Measurements from ENCODE around the gene MED26.
"Not testable (repeated sequence)": the region's sequence is repeated elsewhere in the genome, so short reads cannot be mapped to it uniquely, and the experiment has no call there.

Gene MED26

GRCh38 chr19:16671652-16672274 lies 43.8 kb upstream of the MED26 start:
- H3K4me1 ChIP-seq (ENCODE audit: control insufficient read depth in 1 of 2, insufficient read depth in 1 of 2, low read depth in 1 of 2, low read length in 1 of 2) = peaks cover 52 to 53% of the 10 kb centered on the region in 2 experiments
- H3K27ac ChIP-seq = peak overlapping the region; percentile 90
- H3K4me3 ChIP-seq (ENCODE audit: low read depth in 1 of 2, low read length in 1 of 2) = no peak overlapping the region
- peaks cover 4% of the 10 kb centered on the region for H3K36me3 ChIP-seq
- H3K27me3 ChIP-seq = no peaks in the 10 kb centered on the region
- no peaks in the 10 kb centered on the region for H3K9me3 ChIP-seq
- no peak for TF ChIP-seq CTCF (IDR thresholded peaks at IDR 0.05)

GRCh38 chr19:16670291-16670690 lies 42.3 kb upstream of the MED26 start:
- H3K27ac ChIP-seq = no peak overlapping the region

GRCh38 chr19:16668702-16669101 lies 40.7 kb upstream of the MED26 start:
- H3K27me3 ChIP-seq; H3K4me3 ChIP-seq (ENCODE audit: low read depth in 1 of 2, low read length in 1 of 2); H3K27ac ChIP-seq; H3K36me3 ChIP-seq; H3K9me3 ChIP-seq: not testable (repeated sequence)
- peaks cover 33 to 38% of the 10 kb centered on the region in 2 experiments for H3K4me1 ChIP-seq (ENCODE audit: control insufficient read depth in 1 of 2, insufficient read depth in 1 of 2, low read depth in 1 of 2, low read length in 1 of 2)

More at GRCh38 chr19:16670291-16670690, 42.3 kb upstream of the MED26 start:
- no peak for TF ChIP-seq CTCF (IDR thresholded peaks at IDR 0.05)
- Histone ChIP-seq H3K9me3 (no peaks in the 10 kb centered on the region), H3K36me3 (peaks cover 4% of the 10 kb centered on the region), H3K4me1 (ENCODE audit: control insufficient read depth in 1 of 2, insufficient read depth in 1 of 2, low read depth in 1 of 2, low read length in 1 of 2) (peaks cover 39 to 40% of the 10 kb centered on the region in 2 experiments), H3K27me3 (no peaks in the 10 kb centered on the region), H3K4me3 (ENCODE audit: low read depth in 1 of 2, low read length in 1 of 2) (no peak overlapping the region)

GRCh38 chr19:16668176-16668575 lies 40.2 kb upstream of the MED26 start:
- H3K4me3 ChIP-seq (ENCODE audit: low read depth in 1 of 2, low read length in 1 of 2) = no peak overlapping the region
- H3K4me1 ChIP-seq (ENCODE audit: control insufficient read depth in 1 of 2, insufficient read depth in 1 of 2, low read depth in 1 of 2, low read length in 1 of 2) = peaks cover 33 to 38% of the 10 kb centered on the region in 2 experiments
- no peaks in the 10 kb centered on the region for H3K9me3 ChIP-seq
- peaks cover 4% of the 10 kb centered on the region for H3K36me3 ChIP-seq
- TF ChIP-seq CTCF (IDR thresholded peaks at IDR 0.05) = no peak
- H3K27me3 ChIP-seq = no peaks in the 10 kb centered on the region
- no peak overlapping the region for H3K27ac ChIP-seq

- no peak for TF ChIP-seq CTCF (IDR thresholded peaks at IDR 0.05)
- Histone ChIP-seq H3K27me3 (no peaks in the 10 kb centered on the region), H3K4me1 (ENCODE audit: control insufficient read depth in 1 of 2, insufficient read depth in 1 of 2, low read depth in 1 of 2, low read length in 1 of 2) (peaks cover 51 to 59% of the 10 kb centered on the region in 2 experiments), H3K4me3 (ENCODE audit: low read depth in 1 of 2, low read length in 1 of 2) (peak overlapping the region; percentile 96 to 99), H3K9me3 (no peaks in the 10 kb centered on the region), H3K36me3 (peaks cover 22% of the 10 kb centered on the region), H3K27ac (peak overlapping the region; percentile 95)
Observed at GRCh38 chr19:16661480-16662034, 33.6 kb upstream of the MED26 start.

GRCh38 chr19:16660763-16661479 lies 32.9 kb upstream of the MED26 start, which contains the start of gene TMEM38A:
TMEM38A (plus strand) TSS chr19:16661139; CDS start chr19:16661218, 79 bp downstream.
- H3K27me3 ChIP-seq = no peaks in the 10 kb centered on the region
- no peaks in the 10 kb centered on the region for H3K9me3 ChIP-seq
- peak within 1 kb of the TSS; percentile 96 to 99 for H3K4me3 ChIP-seq (ENCODE audit: low read depth in 1 of 2, low read length in 1 of 2)
- H3K4me1 ChIP-seq (ENCODE audit: control insufficient read depth in 1 of 2, insufficient read depth in 1 of 2, low read depth in 1 of 2, low read length in 1 of 2) = peaks cover 51 to 59% of the 10 kb centered on the region in 2 experiments
- TF ChIP-seq CTCF (IDR thresholded peaks at IDR 0.05) = no peak
- H3K27ac ChIP-seq = peak within 1 kb of the TSS; percentile 95
- peaks cover 28% of the 10 kb centered on the region for H3K36me3 ChIP-seq

All from neutrophil (primary cell).